K562 treated with DMSO at 1 percent for 24 hours (cell line): Measurements from ENCODE around the gene TRIM26. TPM values are rescaled to one million over a fixed set of nuclear protein-coding genes. Genes with fewer than 3 reads are reported as not detected.

ENCODE experiments used
- total RNA-seq: library from RNA; unstranded; fragments of 300-600 nt; gene quantifications from 2 replicates; pipeline ENCODE4 v1.2.3, GENCODE V29; 2022; ENCODE audit warnings: low read depth; ENCODE audit not compliant: insufficient read depth

Gene TRIM26
- total RNA-seq, result 13.6 and 14.5 TPM in 2 replicates

GRCh38 chr6:30212865-30213666 is at the start of gene TRIM26:
Gene TRIM26 (minus strand): TSS chr6:30213406. CDS start chr6:30199103, 14,303 bp downstream.

GRCh38 chr6:30163090-30163917 is 49.9 kb downstream of the TRIM26 start, which contains the start of gene TRIM15:
Gene TRIM15 (plus strand): TSS chr6:30163546. CDS start chr6:30163685, 139 bp downstream.

GRCh38 chr6:30160785-30161531 is 52.2 kb downstream of the TRIM26 start, which contains the start of gene TRIM10:
Gene TRIM10 (minus strand): TSS chr6:30161211. CDS start chr6:30160858, 353 bp downstream.

GRCh38 chr6:30135757-30136156 is 77.4 kb downstream of the TRIM26 start, which contains the start of gene TRIM40:
Gene TRIM40 (plus strand): TSS chr6:30136140. CDS start chr6:30137037, 897 bp downstream.

Other genes with a start within 250 kb of the TRIM26 start
- gene POLR1H, start 152.1 kb downstream of the TRIM26 start, total RNA-seq, result 75.5 and 77.3 TPM in 2 replicates
- gene PPP1R11, start 146.2 kb downstream of the TRIM26 start, total RNA-seq, result 52.1 and 57.9 TPM in 2 replicates
- 4.1 TPM in 2 replicates for gene RNF39, start 137.6 kb downstream of the TRIM26 start, total RNA-seq
- gene TRIM31, start 100.3 kb downstream of the TRIM26 start, total RNA-seq, result not detected in 2 replicates
- not detected in 2 replicates for gene TRIM40, start 77.3 kb downstream of the TRIM26 start, total RNA-seq
- 0.39 TPM in 1 of 2 replicates, not detected in the other for gene TRIM10, start 52.2 kb downstream of the TRIM26 start, total RNA-seq
- 0.38 TPM in 2 replicates for gene TRIM15, start 49.9 kb downstream of the TRIM26 start, total RNA-seq
- 12.0 and 12.8 TPM in 2 replicates for gene TRIM39, start 113.5 kb upstream of the TRIM26 start, total RNA-seq
- gene RPP21, start 131.8 kb upstream of the TRIM26 start, total RNA-seq, result 245 and 290 TPM in 2 replicates